ENCODE results near the gene EVA1A. TPM values are rescaled to one million over a fixed set of nuclear protein-coding genes. Genes with fewer than 3 reads are reported as not detected.

The EVA1A gene
- total RNA-seq, 1 donor from 2014 or later: 112 TPM

DNA sequence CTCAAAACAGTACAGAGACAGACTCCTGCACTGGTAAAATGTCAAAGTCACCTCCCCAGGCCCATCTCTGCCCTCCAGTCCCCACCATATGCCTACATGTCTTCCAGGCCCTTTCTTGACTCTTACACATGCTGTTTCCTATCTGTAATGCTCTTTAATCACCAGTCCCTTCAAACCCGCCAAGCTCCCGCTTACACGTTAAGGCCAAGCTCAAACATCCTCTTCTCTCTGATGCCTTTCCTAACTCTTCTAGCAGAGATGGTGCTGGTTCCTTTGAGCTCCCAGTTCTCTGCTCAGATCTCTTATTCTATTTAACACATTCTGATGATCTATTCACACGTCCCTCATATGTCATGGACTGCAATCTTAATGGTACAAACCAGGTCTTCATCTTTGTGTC, 5.0 kb downstream of the EVA1A start:
- no peak overlapping the region for H3K4me3 ChIP-seq (ENCODE audit: low read depth, low read length)
- TF ChIP-seq, protein P1, sequence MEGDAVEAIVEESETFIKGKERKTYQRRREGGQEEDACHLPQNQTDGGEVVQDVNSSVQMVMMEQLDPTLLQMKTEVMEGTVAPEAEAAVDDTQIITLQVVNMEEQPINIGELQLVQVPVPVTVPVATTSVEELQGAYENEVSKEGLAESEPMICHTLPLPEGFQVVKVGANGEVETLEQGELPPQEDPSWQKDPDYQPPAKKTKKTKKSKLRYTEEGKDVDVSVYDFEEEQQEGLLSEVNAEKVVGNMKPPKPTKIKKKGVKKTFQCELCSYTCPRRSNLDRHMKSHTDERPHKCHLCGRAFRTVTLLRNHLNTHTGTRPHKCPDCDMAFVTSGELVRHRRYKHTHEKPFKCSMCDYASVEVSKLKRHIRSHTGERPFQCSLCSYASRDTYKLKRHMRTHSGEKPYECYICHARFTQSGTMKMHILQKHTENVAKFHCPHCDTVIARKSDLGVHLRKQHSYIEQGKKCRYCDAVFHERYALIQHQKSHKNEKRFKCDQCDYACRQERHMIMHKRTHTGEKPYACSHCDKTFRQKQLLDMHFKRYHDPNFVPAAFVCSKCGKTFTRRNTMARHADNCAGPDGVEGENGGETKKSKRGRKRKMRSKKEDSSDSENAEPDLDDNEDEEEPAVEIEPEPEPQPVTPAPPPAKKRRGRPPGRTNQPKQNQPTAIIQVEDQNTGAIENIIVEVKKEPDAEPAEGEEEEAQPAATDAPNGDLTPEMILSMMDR (IDR thresholded peaks at IDR 0.05; ENCODE audit: insufficient read depth, low read length, poor library complexity, severe bottlenecking): no peak
- DNase-seq (ENCODE audit: low read depth): no peak

DNA sequence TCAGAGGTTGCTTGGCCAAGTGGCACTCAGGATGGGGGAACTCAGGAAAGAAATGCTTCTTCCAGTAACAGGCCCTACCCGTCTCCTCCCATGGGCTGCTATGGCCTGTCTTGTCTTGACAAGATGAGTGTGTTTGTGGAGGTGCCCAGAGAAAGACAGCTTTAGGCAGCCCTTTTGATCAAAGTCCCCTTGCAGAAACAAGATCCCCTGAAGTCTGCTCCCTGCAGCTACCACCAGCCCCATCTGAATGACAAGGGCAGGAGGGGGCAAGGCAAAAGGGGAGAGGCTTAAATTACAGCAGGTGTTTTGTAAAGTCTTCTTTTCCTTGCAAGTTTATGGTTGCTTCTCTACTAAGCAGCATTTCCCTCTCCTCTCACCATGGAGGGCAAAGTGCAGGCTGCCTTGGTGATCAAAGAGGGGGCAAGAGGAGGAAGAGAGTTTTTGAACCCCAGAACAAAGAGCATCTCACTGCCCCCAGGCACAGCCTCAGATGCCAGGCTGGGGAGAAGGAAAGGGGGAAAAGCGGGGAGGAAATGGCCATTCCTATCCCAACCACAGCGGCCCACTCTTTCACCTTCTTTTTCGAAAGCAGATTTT, 6.7 kb downstream of the EVA1A start:
- Histone ChIP-seq H3K36me3 (ENCODE audit: control insufficient read depth, insufficient read depth, low read length) (peaks cover 6% of the 10 kb centered on the region), H3K4me3 (ENCODE audit: low read depth, low read length) (no peak overlapping the region), H3K27me3 (ENCODE audit: control insufficient read depth, insufficient read depth, low read length) (no peaks in the 10 kb centered on the region)
- DNase-seq (ENCODE audit: low read depth): no peak
- TF ChIP-seq, protein P1 (IDR thresholded peaks at IDR 0.05; ENCODE audit: insufficient read depth, low read length, poor library complexity, severe bottlenecking): no peak

More for the DNA sequence above, 5.0 kb downstream of the EVA1A start:
- H3K36me3 ChIP-seq (ENCODE audit: control insufficient read depth, insufficient read depth, low read length): peaks cover 3% of the 10 kb centered on the region
- H3K27me3 ChIP-seq (ENCODE audit: control insufficient read depth, insufficient read depth, low read length): no peaks in the 10 kb centered on the region

DNA sequence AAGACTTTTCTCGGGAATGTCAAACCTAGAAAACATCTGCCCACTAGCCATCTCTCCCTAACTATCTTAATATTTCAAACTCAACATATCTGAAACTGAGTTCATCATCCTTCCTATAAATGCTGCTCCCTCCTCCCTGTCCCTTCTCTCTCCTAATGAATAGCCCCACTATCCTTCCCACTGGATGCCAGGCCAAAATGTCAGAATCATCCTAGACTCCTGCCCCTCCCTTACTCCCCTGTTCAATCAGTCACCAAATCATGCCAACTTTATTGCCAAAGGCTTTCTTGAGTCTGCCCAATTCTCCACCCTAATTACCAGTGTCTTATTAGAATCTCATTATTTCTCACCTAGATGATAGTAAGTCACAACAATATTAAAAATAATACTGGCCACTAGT, 8.5 kb downstream of the EVA1A start:
- Histone ChIP-seq H3K36me3 (ENCODE audit: control insufficient read depth, insufficient read depth, low read length) (peaks cover 6% of the 10 kb centered on the region), H3K4me3 (ENCODE audit: low read depth, low read length) (no peak overlapping the region), H3K27me3 (ENCODE audit: control insufficient read depth, insufficient read depth, low read length) (no peaks in the 10 kb centered on the region)
- TF ChIP-seq, protein P1 (IDR thresholded peaks at IDR 0.05; ENCODE audit: insufficient read depth, low read length, poor library complexity, severe bottlenecking): no peak
- DNase-seq (ENCODE audit: low read depth): no peak

DNA sequence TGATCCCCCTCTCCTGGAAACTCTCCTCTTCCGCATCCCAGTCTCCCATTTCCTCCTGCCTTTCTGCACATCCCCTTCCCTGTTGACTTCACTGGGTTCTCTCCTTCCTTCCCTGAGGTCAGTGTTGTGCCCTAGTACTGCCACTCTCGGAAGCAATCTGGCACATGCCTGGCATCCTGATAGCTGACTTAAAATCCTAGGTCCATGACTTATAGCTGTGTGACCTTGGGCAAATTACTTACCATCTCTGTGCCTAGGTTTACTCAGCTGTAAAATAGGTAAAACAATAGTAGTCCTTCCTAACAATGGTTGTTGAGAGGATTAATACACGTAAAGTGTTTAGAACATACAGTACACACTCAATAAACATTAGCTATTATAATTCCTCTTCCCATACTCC, 9.3 kb downstream of the EVA1A start:
- H3K27me3 ChIP-seq (ENCODE audit: control insufficient read depth, insufficient read depth, low read length): no peaks in the 10 kb centered on the region
- peaks cover 6% of the 10 kb centered on the region for H3K36me3 ChIP-seq (ENCODE audit: control insufficient read depth, insufficient read depth, low read length)
- no peak overlapping the region for H3K4me3 ChIP-seq (ENCODE audit: low read depth, low read length)
- TF ChIP-seq, protein P1 (IDR thresholded peaks at IDR 0.05; ENCODE audit: insufficient read depth, low read length, poor library complexity, severe bottlenecking): no peak
- DNase-seq (ENCODE audit: low read depth): no peak

DNA sequence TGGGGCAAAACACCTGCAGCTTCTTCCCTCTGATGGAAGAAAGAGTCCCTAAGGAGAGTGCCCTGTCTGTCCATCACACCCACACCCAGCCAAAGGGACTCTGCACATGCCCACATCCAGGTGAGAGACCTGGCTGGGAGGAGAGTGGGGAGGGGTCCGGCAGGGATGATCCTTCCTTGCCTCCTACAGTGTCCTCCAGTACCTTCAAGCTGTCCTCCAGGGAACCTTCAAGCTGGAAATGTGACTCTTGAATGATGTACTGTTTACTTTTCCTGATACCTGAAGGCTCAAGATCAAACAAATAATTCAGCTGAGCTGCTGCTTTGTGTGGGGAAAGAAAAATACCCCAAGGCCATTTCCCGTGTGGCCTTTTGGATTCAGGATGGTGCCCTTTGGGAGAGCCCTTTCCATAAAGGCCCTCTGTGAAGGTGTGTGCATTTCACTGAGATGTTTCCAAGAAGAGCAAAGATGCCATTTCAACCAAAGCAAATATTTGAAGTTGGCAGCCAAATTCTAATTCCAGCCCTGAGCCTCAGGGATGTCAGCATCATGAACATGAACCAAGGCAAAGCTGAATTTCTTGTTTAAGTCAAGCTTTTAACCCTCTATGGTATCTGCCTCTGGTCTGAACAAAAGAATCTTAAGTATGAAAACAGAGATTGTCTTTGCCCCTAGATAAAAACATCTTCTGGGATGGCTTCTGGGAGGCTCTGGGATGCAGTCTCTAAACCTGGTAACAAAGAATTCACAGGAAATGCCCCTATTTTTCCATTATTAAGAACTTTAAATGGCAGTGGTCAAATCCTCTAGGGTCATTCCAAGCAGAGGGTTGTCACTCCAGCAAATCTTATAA, 11.1 kb downstream of the EVA1A start:
- peaks cover 6% of the 10 kb centered on the region for H3K36me3 ChIP-seq (ENCODE audit: control insufficient read depth, insufficient read depth, low read length)
- no peaks in the 10 kb centered on the region for H3K27me3 ChIP-seq (ENCODE audit: control insufficient read depth, insufficient read depth, low read length)
- H3K4me3 ChIP-seq (ENCODE audit: low read depth, low read length): no peak overlapping the region
- DNase-seq (ENCODE audit: low read depth): no peak
- TF ChIP-seq, protein P1 (IDR thresholded peaks at IDR 0.05; ENCODE audit: insufficient read depth, low read length, poor library complexity, severe bottlenecking): no peak
